GM19467 (cell line): ENCODE measurements around the gene KCNQ5.
"Not testable (repeated sequence)": the region's sequence is repeated elsewhere in the genome, so short reads cannot be mapped to it uniquely, and the experiment has no call there.

ENCODE experiments used
- ATAC-seq: cut with Tn5 transposase; IDR thresholded peaks from one replicate; pipeline ENCODE4 v1.9.1; 2021; ENCODE audit warnings: mild to moderate bottlenecking, moderate library complexity; ENCODE audit not compliant: unreplicated experiment

KCNQ5 gene

DNA sequence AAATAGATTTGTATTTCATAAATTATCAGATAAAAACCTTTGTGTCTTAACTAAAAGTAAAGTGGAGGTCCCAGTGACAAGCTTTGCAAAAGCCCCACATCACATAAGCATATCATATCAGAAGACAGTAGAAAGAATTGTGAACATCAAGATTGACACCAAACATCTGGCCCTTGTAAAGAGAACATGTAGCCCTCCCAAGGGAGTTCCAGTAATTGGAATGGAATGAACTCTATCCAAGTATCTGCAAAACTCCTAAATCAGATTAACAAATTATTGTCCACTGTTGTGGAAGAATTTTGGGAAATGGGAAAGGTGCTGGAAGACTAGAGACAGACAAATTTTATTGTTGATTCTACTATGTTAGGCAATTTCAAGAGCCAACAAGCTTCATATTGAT is 268.8 kb downstream of the KCNQ5 start:
- ATAC-seq: no peak

DNA sequence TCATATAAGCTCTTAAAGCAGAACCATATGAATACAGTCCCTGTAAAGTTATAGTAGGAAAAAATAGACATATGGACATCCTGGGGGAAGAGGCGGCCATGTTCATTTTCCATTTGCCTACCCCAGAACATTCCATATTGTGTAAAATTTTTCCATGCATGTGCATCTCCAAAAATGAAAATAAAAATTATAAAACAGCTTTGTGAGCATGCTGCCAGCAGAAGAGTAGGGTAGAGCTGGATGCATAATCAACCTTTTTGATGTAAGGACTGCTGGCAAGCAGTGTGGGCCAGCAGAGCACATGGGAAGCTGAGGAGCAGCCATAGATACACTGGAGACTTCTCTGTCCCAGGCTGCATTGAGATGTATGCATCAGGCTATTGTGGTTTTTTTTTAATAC is 271.0 kb downstream of the KCNQ5 start:
- no peak for ATAC-seq

DNA sequence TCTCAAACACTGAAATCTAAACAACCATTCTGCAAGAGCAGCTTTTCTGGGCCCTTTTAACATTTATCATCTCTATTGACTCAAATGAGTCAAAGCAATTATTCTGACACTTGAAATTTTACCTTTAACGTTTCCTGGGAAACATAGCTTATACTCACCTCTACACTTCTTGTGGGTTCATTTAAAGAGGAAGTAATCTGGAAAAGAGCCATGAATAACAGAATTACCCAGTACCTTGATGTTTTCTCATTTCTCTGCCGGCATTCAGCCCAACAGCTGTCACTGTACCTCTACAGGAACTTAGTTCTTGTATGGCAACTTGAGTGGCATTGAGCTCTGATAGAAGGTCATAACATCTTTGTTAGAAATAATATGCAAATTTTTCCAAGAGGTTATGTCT is 272.2 kb downstream of the KCNQ5 start:
- ATAC-seq: no peak

DNA sequence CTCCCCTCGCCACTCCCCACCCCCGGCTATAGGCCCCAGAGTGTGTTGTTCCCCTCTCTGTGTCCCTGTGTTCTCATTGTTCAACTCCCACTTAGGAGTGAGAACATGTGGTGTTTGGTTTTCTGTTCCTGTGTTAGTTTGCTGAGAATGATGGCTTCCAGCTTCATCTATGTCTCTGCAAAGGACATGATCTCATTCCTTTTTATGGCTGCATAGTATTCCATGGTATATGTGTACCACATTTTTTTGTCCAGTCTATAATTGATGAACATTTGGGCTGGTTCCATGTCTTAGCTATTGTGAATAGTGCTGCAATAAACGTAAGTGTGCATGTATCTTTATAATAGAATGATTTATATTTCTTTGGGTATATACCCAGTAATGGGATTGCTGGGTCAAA is 276.4 kb downstream of the KCNQ5 start:
- not testable (repeated sequence) for ATAC-seq

DNA sequence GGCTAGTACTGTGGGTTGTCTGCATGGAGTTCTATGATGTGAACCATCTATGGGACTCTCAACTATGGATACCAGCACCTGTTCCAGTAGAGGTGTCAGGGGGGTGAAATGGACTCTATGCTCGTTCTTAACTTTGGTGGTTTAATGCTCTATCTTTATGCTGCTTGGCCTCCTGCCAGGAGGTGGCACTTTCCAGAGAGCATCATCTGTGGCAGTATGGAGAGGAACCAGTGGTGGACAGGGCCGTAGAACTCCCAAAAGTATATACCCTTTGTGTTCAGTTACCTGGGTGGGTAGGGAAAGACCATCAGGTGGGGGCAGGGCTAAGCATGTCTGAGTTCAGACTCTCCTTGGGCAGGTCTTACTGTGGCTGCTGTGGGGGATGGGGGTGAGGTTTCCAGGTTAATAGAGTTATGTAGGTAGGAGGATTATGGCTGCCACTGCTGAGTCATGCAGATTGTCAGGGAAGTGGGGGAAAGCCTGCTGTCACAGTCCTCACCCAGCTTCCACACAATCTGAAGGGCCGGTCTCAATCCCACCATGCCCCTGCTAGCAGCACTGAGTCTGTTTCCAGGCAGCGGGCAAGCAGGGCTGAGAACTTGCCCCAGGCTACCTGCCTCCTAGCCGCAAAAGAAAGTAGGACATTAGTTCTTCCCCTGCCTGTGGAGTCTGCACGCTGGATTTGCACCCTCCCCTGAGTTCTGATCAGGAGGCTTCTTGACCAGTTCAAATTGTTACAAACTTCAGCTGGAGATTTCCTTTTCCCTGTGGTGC is 284.0 kb downstream of the KCNQ5 start:
- ATAC-seq: no peak

GRCh38 chr6:72911463-72912155 is 289.7 kb downstream of the KCNQ5 start:
- no peak for ATAC-seq

GRCh38 chr6:72913797-72914196 is 291.9 kb downstream of the KCNQ5 start:
- ATAC-seq: no peak

DNA sequence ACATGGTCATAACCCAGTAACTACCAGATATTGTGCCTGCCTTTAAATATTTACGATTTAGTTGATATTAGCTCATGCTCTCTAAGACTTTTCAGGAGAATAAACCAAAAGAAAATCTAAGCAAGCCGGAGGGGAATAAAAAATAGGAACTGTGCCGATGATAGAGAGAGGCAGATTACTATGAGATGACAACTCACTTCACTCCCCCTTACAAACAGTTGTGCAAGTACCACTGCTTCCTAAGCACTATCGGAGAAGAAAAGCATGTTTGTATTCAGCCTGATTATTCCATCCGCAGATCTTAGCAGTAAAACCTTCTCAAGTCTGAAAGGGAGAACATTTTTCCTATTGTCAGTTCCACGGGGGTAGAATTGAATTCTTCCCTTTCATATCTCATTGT is 294.4 kb downstream of the KCNQ5 start:
- no peak for ATAC-seq

DNA sequence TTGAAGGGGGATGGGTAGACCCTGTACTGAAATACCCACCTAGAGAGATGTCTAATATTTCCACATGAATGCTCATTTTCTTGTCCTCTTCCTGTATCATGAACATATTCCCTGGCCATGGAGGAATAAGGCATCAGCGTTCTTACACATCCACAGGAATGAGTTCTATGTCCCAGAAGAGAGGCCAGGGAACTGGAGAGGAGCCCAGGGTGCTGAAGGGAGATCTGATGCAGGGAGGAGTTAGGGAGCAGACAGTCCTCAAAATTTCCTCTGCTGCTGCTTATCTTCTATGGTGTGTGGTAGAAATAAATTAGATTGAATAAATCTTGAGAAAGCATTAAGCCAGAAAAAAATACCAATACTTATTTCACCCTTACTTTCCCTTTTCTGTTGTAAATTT is 295.0 kb downstream of the KCNQ5 start:
- ATAC-seq: no peak

DNA sequence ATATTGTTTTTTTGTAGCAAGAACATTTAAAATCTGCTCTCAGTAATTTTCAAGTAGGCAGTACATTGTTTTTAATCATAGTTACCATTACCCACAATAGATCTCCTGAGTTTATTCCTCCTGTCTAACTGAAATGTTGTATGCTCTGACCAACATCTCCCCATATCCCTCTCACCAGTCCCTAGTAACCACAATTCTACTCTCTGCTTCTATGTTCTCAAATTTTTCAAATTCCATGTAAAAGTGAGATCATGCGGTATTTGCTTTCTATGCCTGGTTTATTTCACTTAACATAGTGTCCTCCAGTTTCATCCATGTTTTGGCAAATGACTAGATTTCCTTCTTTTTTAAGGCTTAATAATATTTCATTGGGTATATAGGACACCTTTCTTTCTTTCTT is 300.5 kb downstream of the KCNQ5 start:
- no peak for ATAC-seq

- ATAC-seq: no peak
Measured at GRCh38 chr6:72925136-72925535, 303.3 kb downstream of the KCNQ5 start.

GRCh38 chr6:72930556-72931132 is 308.8 kb downstream of the KCNQ5 start:
- no peak for ATAC-seq

GRCh38 chr6:72931325-72931887 is 309.5 kb downstream of the KCNQ5 start:
- ATAC-seq: no peak

- no peak for ATAC-seq
Measured at GRCh38 chr6:72933233-72933632, 311.4 kb downstream of the KCNQ5 start.

GRCh38 chr6:72936766-72937559 is 315.1 kb downstream of the KCNQ5 start:
- ATAC-seq: no peak

DNA sequence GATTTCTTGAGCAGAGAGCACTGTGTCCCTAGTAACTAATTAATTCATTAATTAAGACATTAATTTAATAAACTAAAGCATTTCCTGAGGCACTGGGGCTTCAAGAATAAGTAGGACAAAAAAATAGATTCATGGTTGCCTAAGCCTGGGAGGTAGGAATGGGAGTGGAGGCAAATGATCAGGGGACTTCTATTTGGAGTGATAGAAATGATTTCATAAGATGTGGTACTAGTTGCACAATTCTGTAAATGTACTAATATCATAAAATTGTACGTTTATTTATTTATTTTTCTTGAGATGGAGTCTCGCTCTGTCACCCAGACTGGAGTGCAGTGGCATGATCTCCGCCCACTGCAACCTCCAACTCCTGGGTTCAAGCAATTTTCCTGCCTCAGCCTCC is 316.2 kb downstream of the KCNQ5 start:
- ATAC-seq: no peak

- no peak for ATAC-seq
Measured at GRCh38 chr6:72939004-72939403, 317.1 kb downstream of the KCNQ5 start.

DNA sequence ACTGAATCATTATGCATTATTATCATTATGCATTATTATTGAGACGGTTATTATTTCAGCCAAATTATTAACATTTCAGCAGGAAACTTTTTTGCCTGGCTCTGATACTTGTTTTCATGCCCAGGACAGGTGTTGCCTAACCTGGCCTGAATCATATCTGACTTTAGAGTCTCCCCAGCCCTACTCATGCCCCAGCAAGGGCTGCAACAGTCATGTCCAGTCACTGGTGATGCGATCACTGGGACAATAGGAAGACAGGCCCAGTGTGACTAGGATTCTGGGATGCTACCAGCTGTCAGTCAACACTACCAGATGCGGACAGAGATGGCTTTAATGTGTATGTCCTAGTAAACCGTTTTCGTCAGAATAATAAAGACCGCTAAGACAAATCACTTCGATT is 318.4 kb downstream of the KCNQ5 start:
- ATAC-seq: no peak

GRCh38 chr6:72941263-72941662 is 319.4 kb downstream of the KCNQ5 start:
- no peak for ATAC-seq

DNA sequence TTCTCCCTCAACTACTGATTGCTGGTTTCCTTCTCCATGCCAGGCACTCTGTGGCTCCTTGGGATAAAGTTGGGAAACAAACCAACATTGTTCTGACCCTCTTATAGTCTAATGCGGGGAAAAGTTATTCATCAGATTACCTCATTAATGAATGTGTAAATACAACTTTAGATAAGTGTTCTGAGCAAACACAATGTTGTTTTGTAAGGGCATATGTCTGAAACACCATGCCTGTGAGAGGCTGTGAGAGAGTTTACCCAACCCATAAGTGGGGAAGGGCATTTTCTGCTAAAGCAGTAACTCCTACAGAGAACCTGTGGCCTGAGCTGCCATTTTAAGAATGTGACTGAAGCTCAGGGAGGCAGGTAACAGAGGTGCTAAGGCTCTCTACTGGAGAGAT is 319.9 kb downstream of the KCNQ5 start:
- ATAC-seq: no peak

GRCh38 chr6:72943699-72944098 is 321.8 kb downstream of the KCNQ5 start:
- no peak for ATAC-seq
